ENCODE data around the gene APBA2. TPM values are rescaled to one million over a fixed set of nuclear protein-coding genes. Genes with fewer than 3 reads are reported as not detected.
"Not testable (repeated sequence)": the region's sequence is repeated elsewhere in the genome, so short reads cannot be mapped to it uniquely, and the experiment has no call there.

APBA2 gene
- total RNA-seq, 1 donor from 2014 or later, result 4.2 TPM

DNA sequence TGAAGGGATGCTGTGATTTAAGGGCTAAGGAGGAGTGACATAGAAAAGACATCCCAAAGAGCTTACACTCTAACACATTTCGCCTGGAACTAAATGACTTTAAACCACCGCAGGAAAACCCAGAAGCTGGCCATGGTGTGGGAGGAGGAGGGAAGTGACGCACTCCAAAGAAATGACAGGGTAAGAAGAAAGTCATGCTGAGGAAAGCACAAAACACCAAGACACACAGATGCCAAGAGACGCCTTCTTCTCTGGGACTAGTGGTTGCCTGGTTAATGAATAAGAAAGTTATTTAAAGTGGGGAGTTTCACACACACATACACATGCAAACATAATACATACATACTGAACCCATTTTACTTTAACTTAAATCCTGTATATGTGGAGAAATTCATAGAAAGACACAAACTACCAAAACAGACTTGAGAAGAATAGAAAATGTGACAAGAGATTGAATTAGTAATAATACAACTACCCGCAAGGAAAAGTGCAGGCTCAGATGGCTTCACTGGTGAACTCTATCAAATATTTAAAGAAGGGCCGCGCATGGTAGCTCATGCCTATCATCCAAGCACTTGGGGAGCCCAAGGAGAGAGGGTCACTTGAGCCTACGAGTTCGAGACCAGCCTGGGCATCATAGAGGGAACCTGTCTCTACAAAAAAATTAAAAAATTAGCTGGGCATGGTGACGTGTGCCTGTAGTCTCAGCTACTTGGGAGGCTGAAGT, 258.3 kb downstream of the APBA2 start:
- no peaks in the 10 kb centered on the region for H3K4me1 ChIP-seq (ENCODE audit: control insufficient read depth in 3 of 3, insufficient read depth in 3 of 3, low read length in 3 of 3)
- peaks cover 16 to 31% (median 20%) of the 10 kb centered on the region in 3 donors for H3K27me3 ChIP-seq (ENCODE audit: control insufficient read depth in 3 of 3, insufficient read depth in 3 of 3, low read length in 3 of 3)
- H3K27ac ChIP-seq (ENCODE audit: low read depth, low read length), result no peak overlapping the region
- no peaks in the 10 kb centered on the region for H3K36me3 ChIP-seq (ENCODE audit: control insufficient read depth in 3 of 3, insufficient read depth in 3 of 3, low read length in 3 of 3)
- no peak overlapping the region for H3K9ac ChIP-seq (ENCODE audit: low read depth in 1 of 3, low read length in 3 of 3)
- H3K9me3 ChIP-seq (ENCODE audit: control insufficient read depth in 3 of 3, low read length in 3 of 3), result no peaks in the 10 kb centered on the region
- no peak overlapping the region for H3K4me3 ChIP-seq (ENCODE audit: low read length in 3 of 3)

DNA sequence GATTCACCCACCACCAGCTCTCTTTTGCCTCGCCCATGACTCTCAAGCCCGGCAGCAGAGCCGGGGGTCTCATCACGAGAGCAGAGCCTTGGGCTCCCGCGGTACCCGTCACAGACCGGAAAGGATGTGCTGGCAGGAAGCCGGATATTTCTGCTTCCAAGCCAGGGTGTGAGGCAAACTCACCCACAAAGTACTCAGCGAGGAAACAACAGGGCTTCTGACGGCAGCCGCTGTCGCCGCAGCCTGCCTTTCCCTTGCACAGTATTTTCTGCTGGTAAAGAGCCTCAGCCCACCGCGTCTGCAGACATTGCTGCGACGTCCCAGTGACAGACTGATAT, 263.9 kb downstream of the APBA2 start:
- Histone ChIP-seq H3K9ac (ENCODE audit: low read depth in 1 of 3, low read length in 3 of 3) (no peak overlapping the region), H3K36me3 (ENCODE audit: control insufficient read depth in 3 of 3, insufficient read depth in 3 of 3, low read length in 3 of 3) (no peaks in the 10 kb centered on the region), H3K27ac (ENCODE audit: low read depth, low read length) (no peak overlapping the region), H3K9me3 (ENCODE audit: control insufficient read depth in 3 of 3, low read length in 3 of 3) (peaks cover 0 to 6% (median 2%) of the 10 kb centered on the region in 3 donors), H3K27me3 (ENCODE audit: control insufficient read depth in 3 of 3, insufficient read depth in 3 of 3, low read length in 3 of 3) (no peaks in the 10 kb centered on the region), H3K4me3 (ENCODE audit: low read length in 3 of 3) (no peak overlapping the region), H3K4me1 (ENCODE audit: control insufficient read depth in 3 of 3, insufficient read depth in 3 of 3, low read length in 3 of 3) (no peaks in the 10 kb centered on the region)

DNA sequence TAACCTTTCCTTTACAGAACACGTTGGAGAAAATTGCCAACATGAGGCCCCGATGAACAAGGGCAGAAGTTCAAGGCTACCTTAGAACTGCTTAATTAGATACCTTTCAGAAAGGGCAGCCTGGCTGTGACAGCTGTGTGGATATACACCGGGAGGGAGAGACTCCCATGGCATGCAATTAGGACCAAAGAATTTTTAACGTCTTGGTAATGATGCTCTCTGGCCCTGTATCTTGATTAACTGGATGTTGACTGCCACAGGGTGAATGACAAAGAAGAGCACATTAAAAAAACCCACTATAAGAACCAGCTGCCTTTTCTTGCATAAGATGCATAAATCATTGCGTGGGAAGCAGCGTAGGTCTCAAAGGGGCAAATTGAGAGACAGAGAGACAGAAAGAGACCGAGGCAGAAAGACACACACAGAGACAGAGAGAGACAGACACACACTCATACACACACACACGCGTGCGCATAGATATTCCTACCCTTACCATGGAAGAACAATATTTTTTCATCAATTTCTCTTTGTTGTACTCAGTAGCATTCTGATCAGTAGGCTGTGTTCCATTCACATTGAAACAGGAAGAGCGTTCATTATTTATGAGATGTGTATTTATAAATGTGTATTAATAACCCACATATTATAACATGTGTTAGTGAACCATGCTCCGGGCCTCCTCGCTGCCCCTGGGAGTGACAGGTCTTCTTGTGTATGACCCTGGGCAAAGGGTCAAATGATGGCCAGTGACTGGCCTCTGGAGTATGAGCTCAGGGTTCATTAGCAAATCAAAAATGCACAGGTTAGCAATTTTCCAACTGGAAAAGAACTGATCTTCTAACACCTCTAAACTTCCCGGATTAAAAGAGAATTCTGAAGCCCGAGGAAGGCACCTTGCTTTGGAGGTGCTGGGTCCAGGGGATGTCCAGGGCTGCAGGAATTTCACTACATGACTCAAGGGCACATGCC, 265.0 kb downstream of the APBA2 start:
- no peak overlapping the region for H3K9ac ChIP-seq (ENCODE audit: low read depth in 1 of 3, low read length in 3 of 3)
- no peak overlapping the region for H3K4me3 ChIP-seq (ENCODE audit: low read length in 3 of 3)
- peaks cover 0 to 7% (median 2%) of the 10 kb centered on the region in 3 donors for H3K9me3 ChIP-seq (ENCODE audit: control insufficient read depth in 3 of 3, low read length in 3 of 3)
- no peak overlapping the region for H3K27ac ChIP-seq (ENCODE audit: low read depth, low read length)
- H3K4me1 ChIP-seq (ENCODE audit: control insufficient read depth in 3 of 3, insufficient read depth in 3 of 3, low read length in 3 of 3), result no peaks in the 10 kb centered on the region
- H3K36me3 ChIP-seq (ENCODE audit: control insufficient read depth in 3 of 3, insufficient read depth in 3 of 3, low read length in 3 of 3), result no peaks in the 10 kb centered on the region
- H3K27me3 ChIP-seq (ENCODE audit: control insufficient read depth in 3 of 3, insufficient read depth in 3 of 3, low read length in 3 of 3), result no peaks in the 10 kb centered on the region

DNA sequence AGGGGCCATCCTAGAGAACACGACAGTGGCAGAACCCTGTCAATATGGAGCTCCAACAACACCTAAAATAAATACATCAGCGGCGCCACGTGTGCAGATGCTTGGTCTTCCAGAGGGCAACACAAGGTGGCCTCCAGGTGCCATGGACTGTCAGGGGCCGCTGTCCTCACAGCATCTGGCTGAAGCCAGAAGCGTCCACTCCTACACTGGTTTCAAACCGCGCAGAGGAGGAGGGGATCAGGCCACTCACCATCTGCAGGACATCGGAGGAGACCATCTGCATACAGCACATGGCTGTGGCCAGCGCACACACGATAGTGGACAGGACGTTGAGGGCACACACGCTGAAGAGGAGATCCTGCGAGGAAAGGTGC, 265.7 kb downstream of the APBA2 start:
- Histone ChIP-seq H3K9me3 (ENCODE audit: control insufficient read depth in 3 of 3, low read length in 3 of 3) (peaks cover 0 to 7% (median 2%) of the 10 kb centered on the region in 3 donors), H3K27me3 (ENCODE audit: control insufficient read depth in 3 of 3, insufficient read depth in 3 of 3, low read length in 3 of 3) (no peaks in the 10 kb centered on the region), H3K4me3 (ENCODE audit: low read length in 3 of 3) (no peak overlapping the region), H3K9ac (ENCODE audit: low read depth in 1 of 3, low read length in 3 of 3) (no peak overlapping the region), H3K27ac (ENCODE audit: low read depth, low read length) (no peak overlapping the region), H3K4me1 (ENCODE audit: control insufficient read depth in 3 of 3, insufficient read depth in 3 of 3, low read length in 3 of 3) (no peaks in the 10 kb centered on the region), H3K36me3 (ENCODE audit: control insufficient read depth in 3 of 3, insufficient read depth in 3 of 3, low read length in 3 of 3) (no peaks in the 10 kb centered on the region)

DNA sequence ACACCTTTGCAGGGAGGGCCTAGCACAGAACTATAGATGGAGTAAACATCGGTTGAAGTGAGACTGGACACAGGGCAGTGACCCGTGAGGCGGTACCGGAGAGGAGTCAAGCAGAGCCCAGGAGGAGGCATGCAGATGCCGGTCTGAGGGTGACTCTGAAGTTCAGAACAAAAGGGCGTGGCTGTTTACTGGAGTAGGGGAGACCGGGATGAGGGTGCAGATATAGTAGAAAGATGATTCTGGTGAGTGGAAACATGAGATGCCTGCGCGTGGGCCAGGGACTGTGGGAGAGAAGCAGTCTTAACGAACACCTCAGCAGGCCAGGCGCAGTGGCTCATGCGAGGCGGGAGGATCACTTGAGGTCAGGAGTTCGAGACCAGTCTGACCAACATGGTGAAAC, 270.7 kb downstream of the APBA2 start:
- H3K4me3 ChIP-seq (ENCODE audit: low read length in 3 of 3), result no peak overlapping the region

DNA sequence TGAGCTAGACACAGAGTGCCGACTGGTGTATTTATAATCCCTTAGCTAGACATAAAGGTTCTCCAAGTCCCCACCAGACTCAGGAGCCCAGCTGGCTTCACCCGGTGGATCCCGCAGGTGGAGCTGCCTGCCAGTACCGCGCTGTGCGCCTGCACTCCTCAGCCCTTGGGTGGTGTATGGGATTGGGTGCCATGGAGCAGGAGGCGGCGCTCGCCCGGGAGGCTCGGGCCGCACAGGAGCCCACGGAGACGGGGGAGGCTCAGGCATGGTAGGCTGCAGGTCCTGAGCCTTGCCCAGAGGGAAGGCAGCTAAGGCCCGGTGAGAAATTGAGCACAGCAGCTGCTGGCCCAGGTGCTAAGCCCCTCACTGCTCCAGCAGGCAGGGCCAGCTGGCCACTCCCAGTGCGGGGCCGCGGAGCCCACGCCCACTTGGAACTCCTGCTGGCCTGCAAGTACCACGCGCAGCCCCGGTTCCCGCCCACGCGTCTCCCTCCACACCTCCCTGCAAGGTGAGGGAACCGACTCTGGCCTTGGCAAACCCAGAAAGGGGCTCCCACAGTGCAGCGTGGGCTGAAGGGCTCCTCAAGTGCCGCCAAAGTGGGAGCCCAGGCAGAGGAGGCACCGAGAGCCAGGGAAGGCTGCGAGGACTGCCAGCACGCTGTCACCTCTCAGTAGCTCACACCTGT, 274.1 kb downstream of the APBA2 start:
- Histone ChIP-seq H3K4me3 (ENCODE audit: low read length in 3 of 3) (no peak overlapping the region), H3K27ac (ENCODE audit: low read depth, low read length) (no peak overlapping the region), H3K27me3 (ENCODE audit: control insufficient read depth in 3 of 3, insufficient read depth in 3 of 3, low read length in 3 of 3) (no peaks in the 10 kb centered on the region), H3K36me3 (ENCODE audit: control insufficient read depth in 3 of 3, insufficient read depth in 3 of 3, low read length in 3 of 3) (no peaks in the 10 kb centered on the region), H3K4me1 (ENCODE audit: control insufficient read depth in 3 of 3, insufficient read depth in 3 of 3, low read length in 3 of 3) (no peaks in the 10 kb centered on the region), H3K9ac (ENCODE audit: low read depth in 1 of 3, low read length in 3 of 3) (no peak overlapping the region), H3K9me3 (ENCODE audit: control insufficient read depth in 3 of 3, low read length in 3 of 3) (peaks cover 0 to 5% (median 5%) of the 10 kb centered on the region in 3 donors)

More for the DNA sequence above, 270.7 kb downstream of the APBA2 start:
- no peaks in the 10 kb centered on the region for H3K27me3 ChIP-seq (ENCODE audit: control insufficient read depth in 3 of 3, insufficient read depth in 3 of 3, low read length in 3 of 3)
- H3K36me3 ChIP-seq (ENCODE audit: control insufficient read depth in 3 of 3, insufficient read depth in 3 of 3, low read length in 3 of 3), result no peaks in the 10 kb centered on the region
- no peak overlapping the region for H3K27ac ChIP-seq (ENCODE audit: low read depth, low read length)
- no peaks in the 10 kb centered on the region for H3K4me1 ChIP-seq (ENCODE audit: control insufficient read depth in 3 of 3, insufficient read depth in 3 of 3, low read length in 3 of 3)
- peaks cover 0 to 11% (median 7%) of the 10 kb centered on the region in 3 donors for H3K9me3 ChIP-seq (ENCODE audit: control insufficient read depth in 3 of 3, low read length in 3 of 3)
- no peak overlapping the region for H3K9ac ChIP-seq (ENCODE audit: low read depth in 1 of 3, low read length in 3 of 3)

DNA sequence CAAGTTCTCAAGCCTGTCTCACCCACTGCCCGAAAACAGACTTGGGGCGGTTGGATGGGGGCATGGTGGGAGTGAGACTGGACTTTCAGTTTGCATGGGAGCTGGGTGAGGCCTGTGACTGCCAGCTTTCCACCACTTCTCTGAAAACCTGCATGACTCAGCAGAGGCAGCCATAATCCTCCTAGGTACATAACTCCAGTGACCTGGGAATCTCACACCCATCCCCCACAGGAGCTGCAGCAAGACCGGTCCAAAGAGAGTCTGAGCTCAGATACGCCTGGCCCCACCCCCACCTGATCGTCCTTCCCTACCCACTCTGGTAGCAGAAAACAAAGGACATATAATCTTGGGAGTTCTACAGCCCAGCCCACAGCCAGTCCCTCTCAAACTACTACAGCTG, 276.6 kb downstream of the APBA2 start:
- no peaks in the 10 kb centered on the region for H3K27me3 ChIP-seq (ENCODE audit: control insufficient read depth in 3 of 3, insufficient read depth in 3 of 3, low read length in 3 of 3)
- H3K4me3 ChIP-seq (ENCODE audit: low read length in 3 of 3), result no peak overlapping the region
- no peak overlapping the region for H3K9ac ChIP-seq (ENCODE audit: low read depth in 1 of 3, low read length in 3 of 3)
- H3K9me3 ChIP-seq (ENCODE audit: control insufficient read depth in 3 of 3, low read length in 3 of 3), result peaks cover 0 to 5% (median 5%) of the 10 kb centered on the region in 3 donors
- no peaks in the 10 kb centered on the region for H3K4me1 ChIP-seq (ENCODE audit: control insufficient read depth in 3 of 3, insufficient read depth in 3 of 3, low read length in 3 of 3)
- no peaks in the 10 kb centered on the region for H3K36me3 ChIP-seq (ENCODE audit: control insufficient read depth in 3 of 3, insufficient read depth in 3 of 3, low read length in 3 of 3)
- no peak overlapping the region for H3K27ac ChIP-seq (ENCODE audit: low read depth, low read length)

DNA sequence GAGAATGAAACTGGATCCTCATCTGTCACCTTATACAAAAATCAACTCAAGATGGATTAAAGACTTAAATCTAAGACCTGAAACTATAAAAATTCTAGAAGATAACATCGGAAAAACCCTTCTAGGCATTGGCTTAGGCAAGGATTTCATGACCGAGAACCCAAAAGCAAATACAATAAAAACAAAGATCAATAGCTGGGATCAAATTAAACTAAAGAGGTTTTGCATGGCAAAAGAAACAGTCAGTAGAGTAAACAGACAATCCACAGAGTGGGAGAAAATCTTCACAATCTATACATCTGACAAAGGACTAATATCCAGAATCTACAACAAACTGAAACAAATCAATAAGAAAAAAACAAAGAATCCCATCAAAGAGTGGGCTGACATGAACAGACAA, 281.3 kb downstream of the APBA2 start:
- not testable (repeated sequence) for H3K4me1 ChIP-seq (ENCODE audit: control insufficient read depth in 3 of 3, insufficient read depth in 3 of 3, low read length in 3 of 3); H3K36me3 ChIP-seq (ENCODE audit: control insufficient read depth in 3 of 3, insufficient read depth in 3 of 3, low read length in 3 of 3); H3K9me3 ChIP-seq (ENCODE audit: control insufficient read depth in 3 of 3, low read length in 3 of 3); H3K27ac ChIP-seq (ENCODE audit: low read depth, low read length); H3K9ac ChIP-seq (ENCODE audit: low read depth in 1 of 3, low read length in 3 of 3); H3K27me3 ChIP-seq (ENCODE audit: control insufficient read depth in 3 of 3, insufficient read depth in 3 of 3, low read length in 3 of 3); H3K4me3 ChIP-seq (ENCODE audit: low read length in 3 of 3)
